ENCODE data around the gene TXNDC11.

TXNDC11 gene

GRCh38 chr16:11630046-11630767 is 112.5 kb downstream of the TXNDC11 start:
- no peak for DNase-seq (ENCODE audit: low read depth)

Data from amniotic epithelial cell (primary cell).